GM12892 (cell line): ENCODE data around the gene JAKMIP1.

Source experiments
- POLR2A ChIP-seq: IDR thresholded peaks from 2 replicates; pipeline ENCODE4 v1.6.1; 2011; ENCODE audit warnings: low read depth, low read length, control low read depth
- POLR2AphosphoS5 ChIP-seq: IDR thresholded peaks from 2 replicates; pipeline ENCODE4 v1.6.1; 2011; ENCODE audit warnings: low read depth, low read length, control low read depth
- TAF1 ChIP-seq: IDR thresholded peaks from 2 replicates; pipeline ENCODE4 v1.6.1; 2011; ENCODE audit warnings: low read depth, mild to moderate bottlenecking, control low read depth, low read length, borderline replicate concordance

DNA sequence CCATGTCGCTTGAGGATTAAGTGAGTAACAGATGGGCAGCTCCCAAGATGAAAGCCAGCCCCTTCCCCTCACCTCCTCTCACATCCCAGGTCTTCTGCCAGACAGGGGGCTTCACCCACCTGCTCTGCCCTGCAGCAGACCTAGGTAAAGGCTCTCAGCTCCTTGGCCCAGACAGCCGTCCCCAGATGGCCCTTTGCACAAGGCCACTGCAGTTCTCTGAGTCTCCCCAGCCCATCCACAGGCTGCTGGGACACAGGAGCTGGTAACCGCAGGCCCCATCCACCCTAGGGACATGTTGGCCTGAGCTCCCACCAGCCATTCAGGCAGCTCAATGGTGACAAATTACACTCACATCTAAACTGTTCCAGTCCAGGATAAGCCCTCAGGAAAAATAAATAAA is 197.4 kb downstream of the JAKMIP1 start:
- TF ChIP-seq POLR2A = no peak
- no peak for TF ChIP-seq POLR2AphosphoS5
- no peak for TF ChIP-seq TAF1
